Activated CD4-positive, alpha-beta T cell treated with anti-CD3 and anti-CD28 coated beads, Interleukin-2, amount 50 U/mL, for 48 hours (primary cell): ENCODE results near the gene SLF1.
A peak's percentile ranks its signal among the peaks of the same experiment; 100 is the strongest.
"Not testable (repeated sequence)": the region's sequence is repeated elsewhere in the genome, so short reads cannot be mapped to it uniquely, and the experiment has no call there.

Source experiments
- DNase-seq, 2 experiments: peaks; one replicate each; pipeline ENCODE4 v3.0.0-alpha.2; 2020

Gene SLF1

GRCh38 chr5:94618493-94619328 is at the start of gene SLF1, which contains the start of gene KIAA0825:
Gene SLF1, plus strand, starts transcription at chr5:94618669. Its CDS starts 10,142 bp downstream, at chr5:94628811.
Gene KIAA0825, minus strand, starts transcription at chr5:94618604. Its CDS starts 81,478 bp downstream, at chr5:94537126.
- DNase-seq = peak; percentile 85 to 90

GRCh38 chr5:94571415-94571814 is 47.1 kb upstream of the SLF1 start:
- DNase-seq = no peak

GRCh38 chr5:94573349-94573748 is 45.1 kb upstream of the SLF1 start:
- DNase-seq = not testable (repeated sequence)

GRCh38 chr5:94575196-94575595 is 43.3 kb upstream of the SLF1 start:
- DNase-seq = no peak

- DNase-seq = no peak
These were observed 40.8 kb upstream of the SLF1 start for GRCh38 chr5:94577466-94578245.

- no peak for DNase-seq
These were observed 23.1 kb upstream of the SLF1 start for GRCh38 chr5:94595281-94595840.

GRCh38 chr5:94613583-94613982 is 4.9 kb upstream of the SLF1 start:
- no peak for DNase-seq

- no peak for DNase-seq
These were observed 4.2 kb upstream of the SLF1 start for GRCh38 chr5:94614156-94614805.

- no peak for DNase-seq
These were observed 2.6 kb upstream of the SLF1 start for GRCh38 chr5:94615862-94616261.

GRCh38 chr5:94618029-94618492 is 408 bp upstream of the SLF1 start:
- no peak for DNase-seq

GRCh38 chr5:94620256-94620655 is 1.8 kb downstream of the SLF1 start:
- no peak for DNase-seq

- no peak for DNase-seq
These were observed 3.3 kb downstream of the SLF1 start for GRCh38 chr5:94621763-94622162.

- DNase-seq = no peak
These were observed 4.5 kb downstream of the SLF1 start for GRCh38 chr5:94623011-94623410.

GRCh38 chr5:94623877-94624276 is 5.4 kb downstream of the SLF1 start:
- DNase-seq = no peak

GRCh38 chr5:94627191-94627590 is 8.7 kb downstream of the SLF1 start:
- DNase-seq = no peak

GRCh38 chr5:94632024-94632423 is 13.6 kb downstream of the SLF1 start:
- DNase-seq = no peak

- DNase-seq = no peak
These were observed 21.7 kb downstream of the SLF1 start for GRCh38 chr5:94640176-94640575.

- DNase-seq = no peak
These were observed 26.6 kb downstream of the SLF1 start for GRCh38 chr5:94645053-94645452.

GRCh38 chr5:94646758-94647157 is 28.3 kb downstream of the SLF1 start:
- no peak for DNase-seq

GRCh38 chr5:94649874-94650273 is 31.4 kb downstream of the SLF1 start:
- DNase-seq = no peak

GRCh38 chr5:94658272-94658671 is 39.8 kb downstream of the SLF1 start:
- DNase-seq = no peak

- DNase-seq = no peak
These were observed 42.0 kb downstream of the SLF1 start for GRCh38 chr5:94660506-94660905.

- no peak for DNase-seq
These were observed 42.6 kb downstream of the SLF1 start for GRCh38 chr5:94661086-94661485.
